HG02588 (cell line): ENCODE results near the gene MAP3K3.
A peak's percentile ranks its signal among the peaks of the same experiment; 100 is the strongest.
"Not testable (repeated sequence)": the region's sequence is repeated elsewhere in the genome, so short reads cannot be mapped to it uniquely, and the experiment has no call there.

Experiments
- ATAC-seq: cut with Tn5 transposase; IDR thresholded peaks from one replicate; pipeline ENCODE4 v1.9.1; 2021; ENCODE audit warnings: mild to moderate bottlenecking, moderate library complexity; ENCODE audit not compliant: unreplicated experiment

Gene MAP3K3

DNA sequence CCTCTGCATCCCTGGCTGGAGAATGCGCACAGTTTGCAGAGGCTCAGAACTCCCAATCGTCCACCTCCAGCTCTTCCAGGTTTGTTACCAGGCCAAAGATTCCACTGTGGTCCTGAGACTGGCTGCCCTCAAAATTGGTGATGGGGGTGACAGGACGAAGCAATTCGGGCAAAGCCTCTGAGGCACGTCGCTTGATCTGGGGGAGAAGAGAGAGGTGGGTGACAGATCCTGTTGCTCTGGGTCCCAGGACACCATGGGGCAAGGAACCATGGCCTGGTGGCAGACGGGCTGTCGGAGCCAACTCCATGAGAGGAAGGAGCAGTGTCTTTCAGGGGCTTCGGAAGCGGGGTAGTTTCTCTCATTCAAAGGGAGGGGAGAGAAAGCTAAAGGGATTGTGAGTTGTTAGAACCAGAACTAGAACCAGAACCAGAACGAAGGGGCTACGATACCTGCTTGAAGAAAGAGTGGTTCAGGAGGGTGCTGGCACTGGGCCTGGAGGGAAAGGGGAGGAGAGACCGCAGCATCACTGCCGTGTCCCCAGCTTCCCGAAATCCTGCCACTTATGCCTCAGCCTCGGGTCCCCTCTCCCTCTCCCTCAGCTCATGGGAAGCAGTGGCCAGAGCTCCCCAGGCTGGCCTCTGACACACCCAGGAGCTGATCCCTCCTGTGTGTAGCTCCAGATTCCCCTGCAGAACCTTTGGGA, 81.5 kb downstream of the MAP3K3 start:
- no peak for ATAC-seq

DNA sequence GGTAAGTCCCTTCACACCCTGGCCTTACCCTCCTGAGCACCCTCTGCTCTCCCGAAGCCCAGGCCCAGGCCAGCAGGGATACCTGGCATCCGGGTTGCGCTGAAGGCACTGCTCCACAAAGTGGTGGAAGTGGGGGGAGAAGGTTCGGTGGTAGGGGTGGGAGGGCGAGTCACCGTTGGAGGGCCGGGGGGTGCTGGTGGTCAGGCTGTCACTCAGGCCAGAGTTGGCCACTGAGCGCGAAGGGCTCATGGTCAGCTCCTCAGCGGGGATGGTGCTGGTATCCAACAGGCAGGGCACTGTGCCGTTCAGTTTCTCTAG, 82.0 kb downstream of the MAP3K3 start:
- no peak for ATAC-seq

- ATAC-seq: no peak
Measured at GRCh38 chr17:63704836-63705235, 82.6 kb downstream of the MAP3K3 start.

DNA sequence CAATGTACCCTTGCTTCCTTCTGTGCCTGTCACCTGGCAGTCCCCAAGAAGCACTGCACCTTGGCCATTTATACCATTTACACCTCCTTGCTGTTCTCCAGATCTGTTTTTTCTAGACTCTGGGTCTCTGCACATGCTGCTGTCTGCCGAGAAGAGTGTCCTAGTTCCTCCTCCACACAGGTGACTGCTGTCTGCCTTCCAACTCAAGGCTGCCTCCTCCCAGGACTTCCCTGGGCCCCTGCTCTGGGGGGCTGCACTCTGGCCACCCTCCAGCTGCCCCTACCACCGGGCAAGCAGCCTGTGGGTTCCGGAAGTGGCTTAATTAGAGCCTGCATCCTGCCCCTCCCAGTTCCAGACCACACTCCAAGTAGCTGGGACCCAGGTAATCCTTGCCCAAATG, 83.4 kb downstream of the MAP3K3 start:
- ATAC-seq: no peak

- ATAC-seq: no peak
Measured at GRCh38 chr17:63706336-63707082, 84.3 kb downstream of the MAP3K3 start.

- ATAC-seq: no peak
Measured at GRCh38 chr17:63707151-63707550, 84.9 kb downstream of the MAP3K3 start.

DNA sequence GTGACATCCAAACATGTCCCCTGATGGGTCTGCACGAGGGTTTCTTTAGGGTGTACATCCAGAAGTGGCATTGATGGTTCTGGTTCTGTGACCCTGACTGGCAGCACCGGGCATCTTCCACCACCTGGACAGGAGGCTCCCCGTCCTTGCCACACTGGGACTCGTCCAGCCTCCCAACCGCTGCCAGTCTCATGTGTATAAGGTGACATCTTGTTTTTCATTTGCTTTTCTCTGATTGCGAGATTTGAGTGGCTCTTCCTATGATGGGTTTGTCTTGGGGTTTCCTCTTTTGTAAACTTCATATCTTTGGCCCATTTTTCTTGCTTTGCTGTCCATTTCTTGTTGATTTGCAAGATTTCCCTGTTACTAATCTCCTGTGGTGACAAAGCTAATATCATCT, 86.9 kb downstream of the MAP3K3 start:
- no peak for ATAC-seq

GRCh38 chr17:63714550-63715277, 92.5 kb downstream of the MAP3K3 start:
- no peak for ATAC-seq

GRCh38 chr17:63716426-63716825, 94.2 kb downstream of the MAP3K3 start:
- no peak for ATAC-seq

- no peak for ATAC-seq
Measured at GRCh38 chr17:63718988-63719387, 96.8 kb downstream of the MAP3K3 start.

GRCh38 chr17:63720194-63720593, 98.0 kb downstream of the MAP3K3 start:
- not testable (repeated sequence) for ATAC-seq

DNA sequence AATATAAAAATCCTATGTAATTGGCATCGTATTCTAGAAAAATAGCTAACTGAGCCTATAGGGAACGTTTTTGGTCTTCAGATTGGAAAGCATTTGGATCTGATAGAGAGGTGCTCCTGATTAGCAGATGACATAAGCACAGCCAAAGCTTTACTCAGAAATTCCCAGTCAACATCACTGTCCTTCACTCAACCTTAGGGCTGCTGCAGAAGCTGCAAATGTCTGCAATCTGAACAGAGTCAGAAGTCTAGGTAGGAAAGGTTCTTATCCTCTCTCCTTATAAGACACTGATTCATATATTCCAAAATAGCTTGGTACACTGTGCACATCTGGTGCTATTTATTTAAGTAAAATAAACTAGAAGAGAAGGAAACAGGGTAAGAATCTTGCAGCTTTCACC, 100.2 kb downstream of the MAP3K3 start:
- ATAC-seq: no peak

DNA sequence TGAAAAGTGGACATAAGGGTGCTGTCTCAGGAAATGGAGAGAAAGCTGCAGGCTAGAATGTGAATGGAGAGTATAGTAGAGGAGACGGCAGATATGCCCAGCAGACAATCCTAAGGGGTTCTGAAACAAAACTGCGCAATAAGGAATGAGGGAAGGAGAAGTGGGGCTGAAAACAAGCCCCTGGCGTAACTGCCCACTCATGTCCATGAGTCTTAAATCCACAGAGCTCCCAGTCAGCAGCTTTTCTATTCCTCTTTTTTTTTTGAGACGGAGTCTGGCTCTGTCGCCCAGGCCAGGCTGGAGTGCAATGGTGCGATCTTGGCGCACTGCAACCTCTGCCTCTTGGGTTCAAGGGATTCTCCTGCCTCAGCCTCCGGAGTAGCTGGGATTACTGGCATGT, 113.5 kb downstream of the MAP3K3 start:
- ATAC-seq: no peak

DNA sequence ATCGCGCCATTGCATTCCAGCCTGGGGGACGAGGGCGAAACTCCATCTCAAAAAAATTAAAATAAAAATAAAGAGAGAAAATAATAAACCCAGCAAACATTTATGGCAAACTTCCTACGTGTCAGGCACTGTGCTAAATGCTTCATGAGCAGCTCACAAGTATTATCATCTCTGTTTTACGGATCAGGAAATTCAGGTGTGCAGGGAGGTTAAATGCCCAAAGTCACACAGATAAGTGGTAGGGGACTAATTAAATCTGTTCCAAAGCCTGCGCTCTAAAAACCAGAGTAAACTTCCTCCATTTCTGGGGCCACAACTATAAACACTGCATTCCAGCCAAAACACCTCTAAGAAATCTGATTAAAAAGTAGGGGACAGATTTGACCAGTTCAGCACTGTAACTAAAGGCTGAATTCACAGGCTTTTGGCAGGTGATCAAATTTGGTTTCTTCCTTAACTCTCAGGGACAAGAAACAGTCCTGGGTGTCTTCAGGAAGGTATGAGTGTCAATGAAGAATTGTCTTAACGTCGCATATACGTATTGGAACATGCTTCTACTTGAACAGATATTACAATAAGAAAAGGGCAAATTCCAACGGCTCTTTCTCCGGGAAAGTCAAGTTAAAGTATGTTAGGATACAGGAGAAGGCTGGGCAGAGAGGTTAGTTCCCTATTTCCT, 118.4 kb downstream of the MAP3K3 start:
- no peak for ATAC-seq

DNA sequence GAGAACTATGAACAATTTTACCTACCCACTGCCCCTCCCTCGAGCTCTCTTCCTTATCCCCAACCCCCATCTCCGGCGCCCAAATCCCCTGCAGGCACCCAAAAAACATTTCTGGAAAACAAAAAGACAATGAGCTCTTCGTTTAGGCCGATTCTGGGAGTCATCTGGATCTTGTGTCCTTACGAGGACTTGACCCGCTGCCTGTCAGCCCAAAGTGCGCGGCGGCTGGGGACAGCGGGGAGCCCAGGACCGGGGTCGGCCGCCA, 118.9 kb downstream of the MAP3K3 start:
- ATAC-seq: peak; percentile 20

GRCh38 chr17:63741408-63742173, 119.4 kb downstream of the MAP3K3 start, which contains the start of gene STRADA:
Gene STRADA (minus strand): TSS chr17:63741799. CDS start chr17:63728369, 13,430 bp downstream.
- peak; percentile 80 for ATAC-seq
